Activated CD4-positive, alpha-beta T cell treated with anti-CD3 and anti-CD28 coated beads, Interleukin-2, amount 10 ng/mL, durations not matched to agents 24 days and 14 days (primary cell): Measurements from ENCODE around the gene KLHL15. TPM values are rescaled to one million over a fixed set of nuclear protein-coding genes. Genes with fewer than 3 reads are reported as not detected.
"Not testable (repeated sequence)": the region's sequence is repeated elsewhere in the genome, so short reads cannot be mapped to it uniquely, and the experiment has no call there.

Experiments
- DNase-seq: peaks from one replicate; pipeline ENCODE4 v3.0.0; 2022
- H3K27ac Mint-ChIP-seq: one replicate; pipeline ENCODE4 v1.8.0; 2022; ENCODE audit warnings: mild to moderate bottlenecking, mixed read lengths
- H3K27me3 Mint-ChIP-seq: one replicate; pipeline ENCODE4 v1.8.0; 2022; ENCODE audit warnings: mixed read lengths
- H3K36me3 Mint-ChIP-seq: one replicate; pipeline ENCODE4 v1.8.0; 2022; ENCODE audit warnings: low read depth, mild to moderate bottlenecking, mixed read lengths
- H3K4me1 Mint-ChIP-seq: one replicate; pipeline ENCODE4 v1.8.0; 2021; ENCODE audit warnings: mixed read lengths
- H3K4me3 Mint-ChIP-seq: one replicate; pipeline ENCODE4 v1.8.0; 2022; ENCODE audit warnings: mild to moderate bottlenecking, moderate library complexity, mixed read lengths
- H3K9me3 Mint-ChIP-seq: one replicate; pipeline ENCODE4 v1.8.0; 2021; ENCODE audit warnings: mixed read lengths
- intact Hi-C: fragments of 100-400 bp; cut with micrococcal nuclease; formaldehyde crosslinking; loops from one replicate; pipeline ENCODE4 v1.15.1; 2023
- total RNA-seq: library from RNA; stranded (reverse); gene quantifications from 2 replicates; pipeline ENCODE4 v1.2.3, GENCODE V29; 2022

Gene KLHL15
- total RNA-seq, 1 donor from 2014 or later, result 10.2 TPM

DNA sequence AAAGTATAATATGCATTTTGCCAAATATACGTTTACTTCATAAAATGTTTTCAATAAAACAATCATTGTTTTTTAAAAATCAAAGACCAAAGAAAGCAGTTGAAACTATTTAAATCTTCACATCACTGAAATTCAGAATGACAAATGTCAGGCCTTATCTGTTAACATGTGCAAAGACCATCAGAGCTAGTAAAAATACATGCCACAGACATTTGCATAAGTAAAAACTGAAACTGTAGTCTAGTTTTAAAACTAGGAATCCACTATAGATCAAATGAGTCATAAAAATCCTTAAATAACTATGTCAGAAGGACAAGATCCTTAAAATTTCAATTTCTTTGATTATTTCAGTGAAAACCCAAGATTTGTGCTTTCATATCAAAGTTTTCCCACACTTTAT lies 24.8 kb downstream of the KLHL15 start:
- Mint-ChIP-seq H3K36me3 (peaks cover 29% of the 10 kb centered on the region), H3K27ac (no peak overlapping the region), H3K9me3 (no peaks in the 10 kb centered on the region), H3K4me3 (no peak overlapping the region), H3K4me1 (peaks cover 8% of the 10 kb centered on the region), H3K27me3 (no peaks in the 10 kb centered on the region)
- no peak for DNase-seq
- intact Hi-C loops, result no loop called here

DNA sequence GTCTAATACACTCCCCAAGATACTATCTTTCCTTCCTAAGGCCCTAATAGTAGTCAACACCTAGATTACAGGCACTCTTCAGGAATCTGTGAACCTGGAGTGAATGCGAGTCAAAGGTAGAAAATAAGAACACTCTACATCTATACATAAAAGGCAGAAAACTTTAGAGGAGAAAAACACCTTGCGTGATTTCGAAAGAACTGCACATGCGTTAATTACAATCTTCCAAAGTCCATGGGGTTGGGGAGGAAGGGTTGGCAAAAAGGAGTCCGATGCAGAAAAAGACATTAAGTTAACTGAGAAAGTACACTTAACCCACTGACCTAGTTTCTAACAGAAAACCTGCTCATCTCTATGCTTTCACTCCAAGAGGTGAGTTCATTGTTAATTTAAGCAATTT lies 27.3 kb downstream of the KLHL15 start:
- H3K4me3 Mint-ChIP-seq, result no peak overlapping the region
- H3K36me3 Mint-ChIP-seq, result peaks cover 24% of the 10 kb centered on the region
- intact Hi-C loops, result no loop called here
- H3K27ac Mint-ChIP-seq, result no peak overlapping the region
- H3K27me3 Mint-ChIP-seq, result no peaks in the 10 kb centered on the region
- H3K4me1 Mint-ChIP-seq, result peaks cover 4% of the 10 kb centered on the region
- DNase-seq, result no peak
- H3K9me3 Mint-ChIP-seq, result no peaks in the 10 kb centered on the region

DNA sequence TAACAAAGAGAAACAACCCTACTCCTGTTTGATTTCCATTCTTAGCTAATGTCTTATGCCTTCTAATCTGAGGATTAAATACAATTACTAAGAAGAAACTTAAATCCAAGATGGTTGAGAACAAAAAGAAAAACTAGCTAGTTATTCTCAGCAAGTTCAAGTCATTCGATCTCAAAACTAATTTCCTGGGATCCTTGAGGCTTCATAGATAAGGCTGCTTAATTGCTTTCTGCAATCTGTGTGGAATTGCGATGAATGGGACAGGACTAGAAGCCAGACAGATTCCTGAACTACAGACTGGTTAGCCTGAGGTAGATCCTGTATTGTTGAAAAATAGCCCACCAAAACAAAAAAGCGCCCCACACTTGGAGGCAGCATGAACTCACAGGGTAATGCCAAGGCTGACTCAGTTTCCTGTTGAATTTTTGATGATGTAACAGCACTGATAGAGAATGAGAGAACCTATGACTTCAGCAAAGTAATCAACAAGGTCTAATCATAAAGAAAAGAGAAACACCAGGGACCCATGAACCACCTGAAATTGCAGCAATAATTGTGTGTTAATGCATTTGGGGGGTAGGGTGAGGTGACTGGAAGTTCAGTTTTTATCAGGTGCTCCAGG lies 33.9 kb downstream of the KLHL15 start:
- Mint-ChIP-seq H3K36me3 (peaks cover 40% of the 10 kb centered on the region), H3K9me3 (no peaks in the 10 kb centered on the region), H3K4me3 (no peak overlapping the region), H3K4me1 (peaks cover 12% of the 10 kb centered on the region), H3K27ac (peak overlapping the region; percentile 51), H3K27me3 (no peaks in the 10 kb centered on the region)
- DNase-seq, result no peak
- intact Hi-C loops, result no loop called here

DNA sequence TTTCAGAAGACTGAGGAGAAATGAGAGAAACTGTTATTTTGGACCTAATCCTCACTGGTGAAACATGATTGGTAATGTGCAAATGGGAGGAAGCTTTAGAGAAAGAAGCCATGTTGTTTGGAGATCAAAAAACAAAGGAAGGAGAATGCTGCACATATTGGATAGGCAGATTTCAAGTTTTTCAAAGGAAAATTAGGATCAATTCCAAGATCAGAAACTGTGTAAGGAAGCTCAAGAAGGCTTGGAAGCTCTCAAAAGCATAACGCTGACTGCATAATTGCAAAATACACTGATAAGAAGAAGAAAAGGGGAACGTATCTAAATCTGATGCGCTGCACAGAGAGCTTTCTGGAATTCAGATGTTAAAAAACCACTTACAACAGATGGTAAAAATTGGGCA lies 34.6 kb downstream of the KLHL15 start:
- intact Hi-C loops, result no loop called here
- no peak overlapping the region for H3K27ac Mint-ChIP-seq
- no peak for DNase-seq
- H3K4me1 Mint-ChIP-seq, result peaks cover 12% of the 10 kb centered on the region
- no peaks in the 10 kb centered on the region for H3K9me3 Mint-ChIP-seq
- H3K36me3 Mint-ChIP-seq, result peaks cover 39% of the 10 kb centered on the region
- H3K27me3 Mint-ChIP-seq, result no peaks in the 10 kb centered on the region
- H3K4me3 Mint-ChIP-seq, result no peak overlapping the region

DNA sequence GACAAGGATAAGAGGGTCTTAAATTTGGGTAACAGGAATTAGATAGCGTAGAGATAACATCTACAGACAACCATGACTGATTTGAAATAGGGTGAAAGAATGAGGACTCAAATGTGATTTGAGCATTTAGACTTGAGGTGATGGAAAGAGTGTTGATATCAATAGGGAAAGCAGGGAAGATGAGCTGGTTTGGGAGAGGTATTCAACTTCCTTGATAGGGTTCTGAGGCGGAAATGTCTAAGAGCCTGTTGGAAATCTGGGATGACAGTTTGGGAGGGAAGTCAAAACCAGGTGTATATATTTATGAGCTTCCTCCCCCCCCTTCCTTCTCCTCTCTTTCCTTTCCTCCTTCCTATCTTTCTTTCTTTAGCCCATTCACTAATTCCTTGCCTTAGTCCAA lies 36.5 kb downstream of the KLHL15 start:
- Mint-ChIP-seq H3K4me3 (no peak overlapping the region), H3K27ac (no peak overlapping the region), H3K4me1 (peaks cover 12% of the 10 kb centered on the region), H3K9me3 (no peaks in the 10 kb centered on the region), H3K36me3 (peaks cover 39% of the 10 kb centered on the region), H3K27me3 (no peaks in the 10 kb centered on the region)
- intact Hi-C loops, result no loop called here
- no peak for DNase-seq

GRCh38 chrX:23989689-23990088 lies 37.3 kb downstream of the KLHL15 start:
- Mint-ChIP-seq H3K4me3 (no peak overlapping the region), H3K27me3 (no peaks in the 10 kb centered on the region), H3K4me1 (peaks cover 12% of the 10 kb centered on the region), H3K36me3 (peaks cover 40% of the 10 kb centered on the region), H3K27ac (no peak overlapping the region), H3K9me3 (no peaks in the 10 kb centered on the region)
- intact Hi-C loops, result no loop called here
- no peak for DNase-seq

DNA sequence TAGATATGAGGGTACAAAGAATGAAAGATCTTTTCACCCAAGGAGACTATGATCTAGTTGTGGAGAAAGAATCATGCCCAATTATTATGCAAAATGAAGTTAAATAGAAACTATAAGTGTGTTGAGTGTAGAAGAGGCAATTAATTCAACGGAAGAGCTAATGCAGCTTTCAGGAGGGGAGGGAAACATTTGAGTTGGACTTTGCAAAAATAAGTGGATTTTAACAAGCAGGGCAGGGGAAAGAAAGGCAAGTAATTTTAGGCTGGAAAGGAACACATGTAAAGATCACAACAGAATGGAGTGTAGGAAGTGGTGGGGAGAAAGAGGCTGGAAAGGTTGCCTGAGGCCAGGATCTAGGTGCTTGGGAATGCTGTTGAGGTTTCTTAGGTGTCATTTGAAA lies 44.1 kb downstream of the KLHL15 start:
- peaks cover 19% of the 10 kb centered on the region for H3K36me3 Mint-ChIP-seq
- H3K4me3 Mint-ChIP-seq, result no peak overlapping the region
- intact Hi-C loops, result no loop called here
- no peaks in the 10 kb centered on the region for H3K9me3 Mint-ChIP-seq
- no peak for DNase-seq
- H3K4me1 Mint-ChIP-seq, result peaks cover 2% of the 10 kb centered on the region
- H3K27ac Mint-ChIP-seq, result no peak overlapping the region
- H3K27me3 Mint-ChIP-seq, result no peaks in the 10 kb centered on the region

- Mint-ChIP-seq H3K4me3 (no peak overlapping the region), H3K27ac (no peak overlapping the region), H3K36me3 (peaks cover 15% of the 10 kb centered on the region), H3K4me1 (peaks cover 2% of the 10 kb centered on the region), H3K9me3 (no peaks in the 10 kb centered on the region), H3K27me3 (no peaks in the 10 kb centered on the region)
- intact Hi-C loops, result no loop called here
- no peak for DNase-seq
Measured at GRCh38 chrX:23981711-23982110, 45.3 kb downstream of the KLHL15 start.

DNA sequence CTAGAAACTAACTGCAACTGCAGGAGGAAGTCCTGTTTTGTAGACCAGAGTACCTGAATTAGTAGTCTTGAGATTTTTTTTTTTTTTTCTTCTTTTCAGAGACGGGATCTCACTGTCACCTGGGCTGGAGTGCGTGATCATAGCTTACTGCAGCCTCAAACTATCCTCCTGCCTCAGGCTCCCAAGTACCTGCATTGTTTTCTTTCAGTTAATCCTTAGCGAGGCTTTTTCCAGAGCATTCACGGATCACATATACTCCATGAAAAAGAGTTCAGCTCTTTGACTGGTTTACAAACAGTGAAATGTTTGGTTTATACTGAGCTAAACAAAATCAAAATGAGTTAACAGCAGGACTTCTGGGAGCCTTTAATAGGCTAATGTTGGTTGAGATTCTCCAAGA lies 45.8 kb downstream of the KLHL15 start:
- no peak for DNase-seq
- Mint-ChIP-seq H3K36me3 (peaks cover 13% of the 10 kb centered on the region), H3K4me3 (no peak overlapping the region), H3K27me3 (no peaks in the 10 kb centered on the region), H3K27ac (no peak overlapping the region), H3K9me3 (no peaks in the 10 kb centered on the region), H3K4me1 (peaks cover 2% of the 10 kb centered on the region)
- intact Hi-C loops, result no loop called here

DNA sequence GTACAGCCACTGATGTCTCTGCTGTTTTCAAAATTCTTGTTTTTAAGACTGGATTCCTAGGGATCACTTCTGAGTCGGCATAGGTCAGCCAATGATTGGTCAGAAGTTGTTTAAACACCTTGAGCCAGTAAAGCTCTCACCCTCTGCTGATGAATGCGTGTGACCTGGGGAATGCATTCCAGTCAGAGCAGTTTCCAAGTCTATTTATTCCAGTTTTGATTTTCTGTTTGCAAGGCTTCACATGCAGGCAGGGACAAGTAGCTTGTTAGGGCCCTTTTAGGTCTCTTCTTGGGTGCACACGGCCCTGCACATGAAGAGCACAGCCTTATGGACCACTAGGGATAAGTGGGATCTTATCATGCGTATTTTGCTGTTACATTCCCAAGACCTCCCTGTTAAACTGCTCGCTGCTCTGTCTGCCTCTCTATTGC lies 47.0 kb downstream of the KLHL15 start:
- Mint-ChIP-seq H3K4me3 (no peak overlapping the region), H3K9me3 (no peaks in the 10 kb centered on the region), H3K36me3 (peaks cover 10% of the 10 kb centered on the region), H3K27me3 (no peaks in the 10 kb centered on the region), H3K4me1 (peaks cover 2% of the 10 kb centered on the region), H3K27ac (no peak overlapping the region)
- no peak for DNase-seq
- intact Hi-C loops, result no loop called here

- Mint-ChIP-seq H3K4me1 (no peaks in the 10 kb centered on the region), H3K27ac (no peak overlapping the region), H3K36me3 (peaks cover 9% of the 10 kb centered on the region), H3K27me3 (no peaks in the 10 kb centered on the region), H3K4me3 (no peak overlapping the region), H3K9me3 (no peaks in the 10 kb centered on the region)
- DNase-seq, result no peak
- intact Hi-C loops, result no loop called here
Measured at GRCh38 chrX:23978491-23978890, 48.5 kb downstream of the KLHL15 start.

DNA sequence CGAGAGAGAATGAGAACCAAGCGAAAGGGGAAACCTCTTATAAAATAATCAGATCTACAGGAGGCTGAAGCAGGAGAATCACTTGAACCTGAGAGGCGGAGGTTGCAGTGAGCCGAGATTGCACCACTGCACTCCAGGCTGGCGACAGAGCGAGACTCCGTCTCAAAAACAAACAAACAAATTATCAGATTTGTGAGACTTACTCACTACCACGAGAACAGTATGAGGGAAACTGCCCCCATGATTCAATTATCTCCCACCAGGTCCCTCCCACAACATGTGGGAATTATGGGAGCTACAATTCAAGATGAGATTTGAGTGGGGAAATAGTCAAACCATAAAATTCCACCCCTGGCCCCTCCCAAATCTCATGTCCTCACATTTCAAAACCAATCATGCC lies 61.4 kb downstream of the KLHL15 start:
- H3K27me3 Mint-ChIP-seq, H3K4me1 Mint-ChIP-seq, H3K4me3 Mint-ChIP-seq, H3K27ac Mint-ChIP-seq, H3K36me3 Mint-ChIP-seq, intact Hi-C loops, DNase-seq, H3K9me3 Mint-ChIP-seq: not testable (repeated sequence)

GRCh38 chrX:23964191-23964590 lies 62.8 kb downstream of the KLHL15 start:
- intact Hi-C loops, result no loop called here
- Mint-ChIP-seq H3K4me1 (peaks cover 5% of the 10 kb centered on the region), H3K36me3 (no peaks in the 10 kb centered on the region), H3K9me3 (no peaks in the 10 kb centered on the region), H3K27ac (no peak overlapping the region), H3K27me3 (no peaks in the 10 kb centered on the region), H3K4me3 (no peak overlapping the region)
- no peak for DNase-seq

DNA sequence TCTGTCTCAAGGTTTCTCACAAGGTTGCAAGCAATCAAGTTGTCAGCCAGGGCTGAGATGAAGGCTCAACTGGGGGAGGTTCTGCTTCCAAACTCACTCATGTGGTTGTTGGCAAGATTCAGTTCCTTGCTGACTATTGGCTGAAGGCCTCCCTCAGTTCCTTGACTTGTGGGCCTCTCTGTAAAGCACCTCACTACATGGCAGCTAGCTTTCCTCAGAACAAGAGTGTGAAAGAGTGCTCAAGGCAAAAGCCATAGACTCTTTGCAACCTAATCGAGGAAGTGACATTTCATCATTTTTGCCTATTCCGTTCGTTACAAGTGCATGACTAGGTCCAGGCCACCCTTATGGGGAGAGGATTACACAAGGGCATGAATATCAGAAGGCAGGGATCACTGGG lies 67.2 kb downstream of the KLHL15 start:
- peak; percentile 60 for DNase-seq
- H3K27ac Mint-ChIP-seq, result peak overlapping the region; percentile 61
- no peak overlapping the region for H3K4me3 Mint-ChIP-seq
- peaks cover 5% of the 10 kb centered on the region for H3K4me1 Mint-ChIP-seq
- H3K36me3 Mint-ChIP-seq, result no peaks in the 10 kb centered on the region
- H3K9me3 Mint-ChIP-seq, result no peaks in the 10 kb centered on the region
- intact Hi-C loops, result no loop called here
- no peaks in the 10 kb centered on the region for H3K27me3 Mint-ChIP-seq

DNA sequence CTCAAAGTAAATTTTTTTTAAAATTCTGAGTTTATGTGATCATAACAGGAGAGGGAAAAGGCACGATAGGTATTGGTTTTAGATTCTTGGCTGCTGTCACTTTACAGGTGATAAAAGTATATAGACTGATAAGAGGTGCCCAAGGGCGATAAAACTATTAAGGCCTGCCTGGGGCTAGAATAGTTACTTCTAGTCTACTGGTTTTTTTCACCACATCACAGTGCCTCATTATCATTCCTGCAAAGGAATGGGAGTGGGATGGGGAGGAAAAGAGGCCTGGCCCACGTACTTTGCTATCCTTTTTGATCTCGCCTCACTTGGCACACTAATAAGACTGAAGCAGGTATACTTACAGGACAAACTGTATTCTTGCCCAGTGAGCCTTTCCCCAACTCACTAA lies 72.6 kb downstream of the KLHL15 start:
- H3K9me3 Mint-ChIP-seq, result no peaks in the 10 kb centered on the region
- H3K4me1 Mint-ChIP-seq, result peaks cover 12% of the 10 kb centered on the region
- DNase-seq, result no peak
- no peaks in the 10 kb centered on the region for H3K36me3 Mint-ChIP-seq
- no peaks in the 10 kb centered on the region for H3K27me3 Mint-ChIP-seq
- peak overlapping the region; percentile 21 for H3K4me3 Mint-ChIP-seq
- no peak overlapping the region for H3K27ac Mint-ChIP-seq
- intact Hi-C loops, result loop anchor here (5.0 kb wide), 1 partner anchor 73 kb away; the partner anchor contains the start of gene KLHL15
